Hematopoietic multipotent progenitor cell treated with erythropoietin and hydrocortisone succinate and interleukin-3 and kit ligand, for 15 days (in vitro differentiated cells): ENCODE results near the gene PRDM16.
"Not testable (repeated sequence)": the region's sequence is repeated elsewhere in the genome, so short reads cannot be mapped to it uniquely, and the experiment has no call there.

Source experiments
- DNase-seq: peaks from one replicate; pipeline ENCODE4 v3.0.0-alpha.2; 2015; ENCODE audit warnings: low spot score

Gene PRDM16

DNA sequence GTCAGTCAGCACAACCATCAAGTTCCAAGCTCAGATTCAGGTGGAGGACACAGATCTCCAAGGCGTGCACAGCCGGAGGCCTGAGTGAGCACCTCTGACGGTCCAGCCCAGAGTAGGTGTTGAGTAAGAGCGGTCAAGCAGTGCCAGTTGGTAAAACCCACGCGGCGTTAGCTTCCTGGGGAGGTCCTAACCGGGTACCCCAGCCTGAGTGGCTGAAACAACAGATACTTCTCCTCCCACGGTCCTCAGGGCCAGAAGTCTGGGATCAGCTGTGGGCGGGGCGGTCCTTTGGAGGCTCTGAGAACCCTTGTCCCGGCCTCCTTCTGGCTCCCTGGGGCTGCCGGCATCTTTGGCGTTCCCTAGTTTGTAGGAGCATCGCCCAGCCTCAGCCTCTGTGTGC, 94.4 kb downstream of the PRDM16 start:
- DNase-seq: no peak

DNA sequence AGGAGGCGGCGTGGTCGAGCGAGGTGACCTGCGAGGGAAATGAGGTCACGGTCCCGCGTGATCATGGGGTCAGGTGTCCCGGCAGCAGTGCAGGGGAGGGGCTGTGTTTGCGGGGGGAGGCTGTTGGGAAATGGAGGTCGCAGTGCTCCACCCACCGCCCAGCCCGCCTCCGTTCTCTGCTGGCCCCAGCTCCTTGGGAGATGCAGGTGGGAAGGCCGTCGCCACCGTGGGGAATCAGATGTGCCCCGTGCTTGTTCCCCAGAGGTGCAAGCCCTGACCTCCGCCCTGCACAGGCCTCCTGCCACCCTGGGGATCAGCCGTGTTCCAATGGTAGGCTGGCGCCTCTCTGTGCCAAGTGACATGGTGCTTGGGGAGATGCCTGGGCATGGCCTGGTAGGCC, 95.7 kb downstream of the PRDM16 start:
- no peak for DNase-seq

DNA sequence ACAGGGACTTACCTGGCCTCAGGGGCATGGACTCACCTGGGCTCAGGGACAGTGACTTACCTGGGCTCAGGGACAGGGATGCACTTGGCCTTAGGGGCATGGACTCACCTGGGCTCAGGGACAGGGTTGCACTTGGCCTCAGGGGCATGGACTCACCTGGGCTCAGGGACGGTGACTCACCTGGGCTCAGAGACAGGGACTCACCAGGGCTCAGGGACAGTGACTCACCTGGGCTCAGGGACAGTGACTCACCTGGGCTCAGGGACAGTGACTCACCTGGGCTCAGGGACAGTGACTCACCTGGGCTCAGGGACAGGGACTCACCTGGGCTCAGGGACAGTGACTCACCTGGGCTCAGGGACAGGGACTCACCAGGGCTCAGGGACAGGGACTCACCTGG, 96.2 kb downstream of the PRDM16 start:
- DNase-seq: not testable (repeated sequence)

DNA sequence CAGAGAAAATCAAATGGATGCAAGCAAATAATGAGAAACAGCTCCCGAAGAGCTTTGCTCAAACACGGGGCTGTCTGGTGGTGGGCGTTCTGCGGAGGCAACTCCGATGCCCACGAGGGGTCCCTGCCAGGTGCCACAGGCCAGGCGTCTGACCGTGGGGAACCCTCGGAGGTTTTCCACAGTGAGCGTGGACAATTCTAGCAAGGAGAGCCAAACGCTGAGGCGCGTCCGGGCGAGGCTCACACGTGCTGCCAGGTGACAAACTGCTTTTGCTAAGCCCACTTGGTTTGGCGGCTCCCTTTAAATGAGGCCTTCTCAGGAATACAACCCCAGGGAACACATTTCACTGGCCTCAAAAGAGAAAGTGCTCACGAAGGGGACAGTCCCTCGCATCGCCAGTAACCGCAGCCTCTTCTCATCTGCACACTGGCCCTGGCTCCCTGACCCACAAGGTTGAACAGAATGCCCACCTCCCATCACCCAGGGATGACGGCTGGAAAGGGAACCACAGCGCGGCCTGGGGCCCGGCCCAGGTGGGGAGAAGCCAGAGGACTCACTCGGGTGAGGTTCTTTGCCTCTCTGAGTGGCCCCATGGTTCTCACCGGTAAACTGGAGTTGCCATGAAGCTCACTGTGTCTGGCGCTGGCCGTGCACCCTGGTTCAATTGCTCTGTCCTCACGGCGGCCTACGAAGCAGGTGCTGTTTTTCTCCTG, 97.4 kb downstream of the PRDM16 start:
- no peak for DNase-seq

DNA sequence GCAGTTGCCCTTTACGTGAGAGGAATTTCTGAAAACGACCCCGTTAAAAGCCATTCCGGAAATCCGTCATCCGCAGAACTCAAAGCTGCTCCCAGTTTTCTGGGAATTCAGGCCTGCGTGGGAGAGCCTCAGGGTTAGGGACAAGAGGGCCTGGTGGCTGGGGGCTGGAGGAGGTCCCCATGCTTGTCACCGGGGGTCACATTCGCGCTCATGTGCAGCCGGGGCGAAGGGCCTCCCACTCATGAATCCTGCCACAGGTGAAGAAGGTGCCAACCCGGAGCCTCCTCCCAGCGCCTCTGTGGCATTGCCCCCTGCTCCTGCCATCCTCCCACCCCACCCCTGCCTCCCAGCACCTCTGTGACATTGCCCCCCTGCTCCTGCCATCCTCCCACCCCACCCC, 98.3 kb downstream of the PRDM16 start:
- DNase-seq: no peak

DNA sequence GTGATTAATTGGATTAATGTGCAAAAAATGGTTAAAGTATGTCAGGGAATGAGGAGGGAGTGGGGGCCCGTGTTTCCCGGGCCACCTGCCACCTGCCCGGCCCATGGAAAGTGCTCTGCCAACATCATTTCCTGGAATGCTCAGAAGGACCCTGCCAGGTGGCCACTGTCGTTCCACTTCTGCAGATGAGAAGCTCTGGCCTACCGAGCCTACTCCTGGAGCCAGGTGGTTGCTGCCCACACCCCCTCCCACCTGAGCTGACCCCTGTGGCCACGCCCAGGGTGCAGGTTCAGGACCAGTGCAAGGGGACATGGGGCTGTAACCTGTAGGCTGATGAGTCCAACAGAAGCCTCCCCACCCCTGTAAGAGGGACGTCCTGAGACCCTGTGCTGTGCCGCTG, 99.7 kb downstream of the PRDM16 start:
- DNase-seq: no peak

DNA sequence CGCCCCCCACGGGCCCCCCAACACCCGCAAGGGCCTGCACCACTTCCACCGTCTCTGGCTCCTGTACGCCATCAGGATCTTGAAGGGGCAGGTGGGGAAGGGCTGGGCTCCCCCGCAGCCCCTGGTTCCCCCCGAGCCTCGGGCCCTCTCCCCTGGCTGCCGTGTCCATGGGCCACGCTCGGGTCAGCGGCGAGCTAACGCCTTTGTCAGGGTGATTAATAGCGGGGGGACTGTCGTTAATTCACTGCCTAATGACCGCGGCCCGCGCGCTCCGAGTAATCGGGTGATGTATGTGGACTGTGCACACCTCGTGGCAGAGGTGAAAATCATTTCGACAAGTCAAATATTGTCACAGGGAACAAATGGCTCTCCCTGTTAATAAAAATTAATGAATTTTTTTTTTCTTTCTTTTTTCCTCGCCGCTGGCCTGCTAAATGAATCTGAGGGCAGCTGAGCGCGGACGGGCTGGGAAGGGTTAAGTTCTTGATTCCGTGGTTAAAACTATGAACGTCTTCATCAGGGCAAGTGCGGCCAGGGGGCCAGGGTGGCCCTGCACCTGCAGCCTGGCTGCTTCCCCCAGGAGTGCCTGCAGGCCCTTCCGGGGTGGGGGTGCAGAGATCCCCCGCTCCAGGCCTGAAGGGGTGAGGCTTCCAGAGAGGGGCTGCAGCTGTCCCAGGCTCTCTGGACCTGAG, 100.8 kb downstream of the PRDM16 start:
- DNase-seq: no peak

DNA sequence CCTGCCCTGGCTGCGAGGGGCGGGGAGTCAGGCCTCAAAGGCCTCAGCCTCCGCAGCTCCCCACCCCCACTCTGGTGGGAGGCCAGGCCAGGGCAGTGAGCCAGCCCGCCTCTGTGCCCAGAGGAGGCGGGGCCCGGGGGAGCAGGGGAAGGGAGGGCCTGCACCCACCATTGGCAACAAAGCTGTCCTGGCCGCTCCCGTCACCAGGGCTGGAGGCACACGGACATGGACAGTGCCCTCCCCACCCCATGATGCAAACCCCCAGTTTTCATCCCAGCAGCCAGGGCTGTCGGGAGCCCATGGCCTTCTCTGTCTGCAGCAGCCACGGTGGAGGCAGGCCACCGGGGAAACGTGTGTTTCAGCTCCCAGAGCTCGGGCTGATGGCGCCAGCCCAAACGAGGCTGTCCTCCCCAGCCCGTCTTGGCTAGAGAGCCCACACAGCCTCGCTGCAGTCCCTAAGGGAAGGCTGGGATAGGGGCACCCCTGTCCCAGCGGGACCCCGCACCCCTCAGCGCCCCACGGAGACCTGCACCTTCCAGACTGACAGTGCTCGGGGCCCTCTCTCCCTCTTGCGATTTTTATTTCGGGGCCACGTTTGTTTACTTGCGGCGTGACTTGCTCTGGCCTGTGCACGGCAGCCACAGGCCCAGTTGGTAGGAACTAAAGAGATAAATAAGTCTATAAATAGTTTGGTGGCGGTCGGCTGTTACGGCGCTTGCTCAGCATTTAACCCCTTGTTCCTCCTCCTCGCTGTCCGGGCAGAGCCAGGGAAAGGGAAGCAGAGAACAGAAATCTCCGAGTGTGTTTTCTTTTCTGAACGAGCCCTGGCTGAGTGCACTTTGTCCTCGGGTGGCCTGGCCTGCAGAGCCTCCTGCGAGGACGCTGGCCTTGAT, 101.8 kb downstream of the PRDM16 start:
- DNase-seq: no peak

DNA sequence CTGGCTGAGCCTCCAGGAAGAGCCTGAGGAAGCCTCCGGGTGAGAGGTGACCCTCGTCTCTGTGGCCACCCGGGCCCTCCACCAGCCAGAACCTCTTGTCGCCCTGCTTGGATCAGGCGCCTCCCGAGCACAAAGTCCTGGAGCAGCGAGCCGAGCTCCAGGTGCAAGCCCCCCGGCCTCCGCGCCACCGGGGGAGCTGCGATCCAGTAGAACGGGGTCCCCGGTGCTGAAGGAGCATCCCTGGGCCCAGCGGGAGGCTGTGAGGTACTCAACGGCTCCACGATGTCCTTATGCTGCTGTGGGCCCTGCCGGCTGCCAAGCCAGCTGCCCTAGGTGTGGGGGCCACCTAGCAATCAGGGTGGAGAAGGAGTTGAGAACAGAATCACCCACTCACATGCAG, 102.8 kb downstream of the PRDM16 start:
- DNase-seq: no peak

DNA sequence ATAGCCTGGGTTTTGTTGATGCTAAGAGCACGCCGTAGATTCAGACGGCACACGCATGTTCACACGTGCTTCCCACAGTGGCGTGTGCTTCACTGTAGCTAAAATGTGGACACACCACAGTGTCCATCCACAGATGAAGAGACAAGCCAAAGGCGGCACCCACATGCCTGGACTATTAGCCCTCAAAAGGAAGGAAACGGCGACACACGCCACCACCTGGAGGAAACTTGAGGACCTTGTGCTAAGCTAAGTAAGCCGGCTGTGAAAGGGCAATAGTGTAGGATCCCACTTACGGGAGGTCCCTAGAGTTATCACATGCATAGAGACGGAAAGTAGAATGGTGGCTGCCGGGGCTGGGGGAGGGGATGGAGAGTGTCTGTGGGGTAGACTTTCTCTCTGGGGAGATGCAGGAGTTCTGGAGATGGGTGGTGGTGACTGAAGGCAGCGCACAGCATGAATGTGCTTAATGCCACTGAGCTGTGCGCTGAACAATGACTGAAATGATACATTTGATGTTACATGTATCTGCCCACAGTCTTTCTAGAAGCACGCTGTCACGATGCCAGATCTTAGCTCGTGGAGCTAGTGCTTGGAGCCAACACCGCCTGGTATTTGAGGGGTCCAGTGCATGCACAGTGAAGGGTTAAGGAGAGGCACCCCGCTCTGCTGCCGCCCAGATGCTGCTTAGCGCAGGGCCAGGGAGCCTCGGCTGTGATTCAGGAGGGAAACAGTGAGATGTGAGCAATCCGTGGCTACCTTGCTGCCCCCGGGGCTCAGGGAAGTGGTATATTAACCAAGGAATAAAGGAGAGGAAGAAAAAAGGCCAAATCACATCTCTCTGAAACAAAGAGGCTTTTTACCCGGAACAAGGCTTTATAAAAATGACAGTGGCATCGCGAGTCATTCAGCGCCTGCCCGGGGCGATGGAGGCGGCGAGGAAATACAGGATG, 103.7 kb downstream of the PRDM16 start:
- DNase-seq: no peak

DNA sequence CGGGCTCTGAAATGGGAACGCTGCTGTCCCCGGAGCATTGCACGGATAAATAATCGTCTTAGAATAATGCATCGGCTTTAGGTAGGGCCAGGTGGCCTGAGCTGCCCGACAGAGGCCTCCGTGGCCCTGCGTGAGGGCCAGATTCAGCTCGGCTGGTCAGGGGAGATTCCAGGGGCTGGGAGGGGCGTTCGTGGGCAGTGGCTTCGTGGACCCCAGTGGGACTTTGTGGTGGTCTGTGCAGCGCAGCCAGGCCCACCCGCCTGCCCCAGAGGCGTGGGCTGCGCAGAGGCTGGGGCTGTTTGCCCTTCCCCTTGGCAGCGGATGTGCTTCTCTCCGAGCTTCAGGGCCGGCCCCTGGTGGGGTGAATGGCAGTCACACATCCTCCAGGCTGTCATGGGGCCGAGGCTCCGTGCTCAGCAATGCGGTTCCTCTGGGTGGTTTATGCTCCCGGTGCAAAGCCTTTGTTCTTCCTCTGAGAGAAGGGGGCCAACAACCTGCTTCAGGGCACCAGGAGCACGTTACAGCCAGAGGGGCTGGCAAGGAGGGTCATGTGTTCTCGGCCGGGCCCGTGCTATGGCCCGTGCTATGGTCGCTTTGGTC, 104.5 kb downstream of the PRDM16 start:
- DNase-seq: no peak

DNA sequence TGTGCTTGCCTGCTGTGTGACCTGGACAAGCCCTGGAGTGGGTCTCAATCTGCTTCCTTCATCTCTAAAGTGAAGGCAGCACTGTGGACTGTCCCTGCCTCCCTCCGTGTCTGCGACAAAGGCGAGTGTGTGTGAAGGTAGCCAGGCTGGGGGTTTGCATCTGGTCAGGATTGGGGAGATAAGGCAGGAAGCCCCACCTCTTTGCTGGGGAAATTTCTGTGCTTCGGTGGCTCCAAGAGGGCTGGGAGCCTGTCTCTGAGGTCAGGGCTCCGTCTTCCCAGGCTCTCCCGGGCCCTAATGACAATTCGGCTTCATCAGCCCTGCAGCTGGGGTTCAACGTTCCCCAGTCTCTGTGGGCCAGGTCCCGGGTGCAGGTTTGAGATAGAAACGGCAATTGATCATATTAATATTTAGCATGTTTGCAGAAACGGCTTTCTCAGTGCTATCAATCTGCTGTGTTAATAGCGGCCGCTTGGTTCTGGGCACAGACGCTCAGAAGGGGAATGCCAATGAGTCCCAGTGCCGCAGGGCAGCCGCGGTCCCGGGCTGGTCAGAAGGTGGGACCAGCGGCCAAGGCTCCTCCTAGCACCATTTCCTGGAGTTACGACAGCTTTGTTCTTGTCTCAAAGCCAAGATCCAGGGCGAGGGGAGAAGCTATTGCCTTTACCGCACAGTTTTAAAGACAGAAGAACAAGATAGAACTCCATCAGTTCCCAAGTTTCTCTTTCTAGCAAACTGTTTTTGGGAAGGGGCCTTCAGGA, 105.7 kb downstream of the PRDM16 start:
- DNase-seq: no peak

DNA sequence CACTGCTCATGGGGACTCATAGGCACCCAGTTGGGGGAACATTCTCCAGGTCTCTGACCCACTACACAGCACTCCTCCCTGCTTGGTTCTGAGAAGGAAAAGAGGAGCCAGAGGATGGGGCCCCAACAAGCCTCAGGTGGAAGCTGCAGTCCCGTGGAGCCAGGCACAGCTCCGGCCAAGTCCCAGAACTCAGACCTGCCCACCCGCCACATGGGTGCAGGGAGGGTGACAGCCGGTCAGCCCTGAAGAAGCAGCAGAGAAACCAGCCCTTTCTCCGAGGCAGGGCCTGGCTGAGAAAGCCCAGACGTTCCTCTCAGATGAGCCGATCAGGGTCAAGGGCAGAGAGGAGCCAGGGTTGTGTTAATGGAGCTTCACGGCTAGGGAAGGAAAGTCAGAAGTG, 106.5 kb downstream of the PRDM16 start:
- DNase-seq: no peak

DNA sequence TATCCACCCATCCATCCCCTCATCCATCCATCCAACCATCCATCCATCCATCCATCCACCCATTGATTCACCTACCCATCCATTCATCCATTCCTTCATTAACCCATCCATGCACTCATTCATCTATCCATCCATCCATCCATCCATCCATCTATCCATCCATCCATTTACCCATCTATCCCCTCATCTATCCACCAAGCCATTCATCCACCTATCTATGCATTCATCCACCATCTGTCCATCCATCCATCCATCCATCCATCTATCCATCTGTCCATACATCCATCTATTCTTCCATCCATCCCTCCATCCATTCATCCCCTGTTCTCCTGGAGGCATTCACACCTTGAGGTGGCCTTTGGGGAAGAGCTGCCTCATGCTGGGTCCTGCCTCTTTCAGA, 107.0 kb downstream of the PRDM16 start:
- no peak for DNase-seq

DNA sequence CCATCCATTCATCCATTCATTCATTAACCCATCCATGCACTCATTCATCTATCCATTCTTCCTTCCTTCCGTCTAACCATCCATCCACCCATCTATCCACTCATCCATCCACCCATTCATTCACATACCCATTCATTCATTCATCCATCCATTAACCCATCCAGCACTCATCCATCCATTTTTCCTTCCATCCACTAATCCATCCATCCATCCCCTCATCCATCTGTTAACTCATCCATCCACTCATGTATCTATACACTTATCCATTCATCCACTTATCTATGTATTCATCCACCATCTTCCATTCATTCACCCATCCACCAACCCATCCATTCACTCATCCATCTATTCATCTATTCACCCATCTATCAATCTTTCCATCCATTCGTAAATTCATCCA, 107.8 kb downstream of the PRDM16 start:
- DNase-seq: no peak

DNA sequence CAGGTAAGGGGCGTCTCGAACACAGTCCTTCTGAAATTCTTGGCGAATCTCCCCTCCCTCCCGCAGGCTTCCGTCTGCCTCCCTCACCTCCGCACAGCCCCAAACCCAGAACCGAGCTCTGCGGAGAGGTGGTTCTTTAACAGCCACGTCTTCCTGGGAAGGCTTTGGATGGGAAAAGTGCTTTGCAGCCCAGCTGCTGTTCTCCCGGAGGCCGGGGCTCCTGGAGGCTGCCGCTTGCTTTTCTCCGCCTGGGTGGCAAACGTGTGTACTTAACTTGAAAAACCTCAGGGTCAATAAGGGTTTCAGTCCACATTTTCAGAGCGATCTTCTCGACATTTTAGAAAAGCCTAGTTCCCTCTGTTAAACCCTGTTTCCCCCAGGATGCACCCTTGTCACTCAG, 109.3 kb downstream of the PRDM16 start:
- no peak for DNase-seq

DNA sequence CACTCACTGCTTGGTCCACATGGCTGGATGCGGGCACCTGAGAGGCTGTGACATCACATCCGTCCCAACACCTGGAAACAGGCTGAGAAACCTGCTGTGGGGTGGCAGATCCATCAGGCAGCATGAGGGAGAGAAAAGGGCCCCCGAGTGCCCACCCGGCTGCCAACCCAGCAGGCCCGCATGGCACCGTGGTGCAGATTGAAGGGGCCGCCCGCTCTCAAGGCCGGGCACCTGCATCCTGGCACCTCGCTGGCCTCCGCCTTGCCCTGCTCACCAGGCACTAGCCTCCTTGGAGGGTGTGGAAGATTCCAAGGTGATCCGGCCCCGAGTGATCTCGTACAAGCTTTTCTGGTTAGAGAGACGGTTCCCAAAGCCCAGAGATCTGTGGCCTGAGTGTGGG, 110.5 kb downstream of the PRDM16 start:
- no peak for DNase-seq

DNA sequence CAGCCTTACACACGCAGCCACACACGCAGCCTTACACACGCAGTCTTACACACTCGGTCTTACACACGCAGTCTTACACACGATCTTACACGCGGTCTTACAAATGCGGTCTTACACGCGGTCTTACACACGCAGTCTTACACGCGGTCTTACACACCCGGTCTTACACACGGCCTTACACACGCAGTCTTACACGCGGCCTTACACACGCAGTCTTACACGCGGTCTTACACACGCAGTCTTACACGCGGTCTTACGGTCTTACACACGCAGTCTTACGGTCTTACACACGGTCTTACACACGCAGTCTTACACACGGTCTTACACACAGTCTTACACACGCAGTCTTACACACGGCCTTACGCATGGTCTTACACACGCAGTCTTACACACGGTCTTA, 111.9 kb downstream of the PRDM16 start:
- no peak for DNase-seq

DNA sequence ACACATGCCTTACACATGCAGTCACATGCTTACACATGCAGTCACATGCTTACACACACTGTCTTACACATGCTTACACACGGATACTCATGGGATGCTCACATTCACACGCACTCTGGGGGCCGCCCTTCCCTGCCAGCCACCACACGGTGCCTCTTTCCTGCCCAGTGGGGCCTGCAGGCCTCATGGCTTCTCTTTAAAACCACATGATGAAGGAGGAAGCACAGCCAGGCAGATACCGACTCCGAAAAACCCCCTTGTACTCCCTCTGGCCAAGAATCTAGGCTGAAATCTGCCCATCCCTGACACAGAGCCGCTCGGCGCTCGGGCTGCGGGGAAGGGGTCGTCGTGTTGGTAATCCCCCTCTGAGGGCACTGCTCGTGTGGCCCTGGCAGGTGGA, 113.0 kb downstream of the PRDM16 start:
- DNase-seq: no peak

DNA sequence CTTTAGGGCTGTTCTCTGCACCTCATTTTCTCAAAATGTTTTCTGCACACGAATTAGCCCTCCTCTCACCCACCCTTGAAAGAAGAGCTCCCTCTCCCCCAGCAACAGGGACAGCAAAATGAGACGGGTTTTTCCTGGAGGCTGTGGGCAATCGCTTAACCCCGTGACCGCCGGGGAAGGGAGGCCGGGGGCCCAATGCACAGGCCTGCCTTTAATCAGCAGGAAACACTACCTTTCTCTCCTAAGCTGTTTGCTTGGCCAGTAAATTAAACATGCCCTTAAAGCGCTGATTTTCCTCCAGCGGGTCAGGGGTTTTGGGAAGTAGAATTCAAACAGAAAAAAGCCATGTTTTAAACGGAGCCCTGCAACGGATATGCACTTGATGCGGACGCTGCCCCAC, 114.4 kb downstream of the PRDM16 start:
- no peak for DNase-seq

DNA sequence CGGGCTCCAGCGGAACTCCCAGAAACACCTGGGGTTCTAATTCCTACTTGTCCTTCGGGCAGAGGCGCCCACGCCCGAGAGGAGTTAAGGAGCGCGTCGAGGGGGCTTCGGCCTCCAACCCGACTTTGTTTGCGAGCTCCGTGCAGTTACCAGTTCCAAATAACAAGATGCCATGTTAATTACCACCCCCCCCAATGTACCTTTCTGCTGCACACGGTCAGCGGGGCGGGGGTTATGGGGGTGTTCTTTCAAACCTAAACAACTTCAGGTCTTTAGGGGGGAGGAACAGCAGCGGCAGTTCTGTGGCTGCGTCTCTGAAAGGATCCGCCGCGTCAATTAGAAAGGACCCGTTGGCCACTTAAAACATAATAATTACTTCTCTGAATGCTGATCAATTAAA, 114.8 kb downstream of the PRDM16 start:
- no peak for DNase-seq
